ENCODE results near the gene EXPH5.

GRCh38 chr11:108629274-108629673 lies 35.7 kb upstream of the EXPH5 start:
- no peak for TF ChIP-seq CTCF (IDR thresholded peaks at IDR 0.05)
- no peak for TF ChIP-seq ZFX (IDR thresholded peaks at IDR 0.05; ENCODE audit: borderline replicate concordance)

All from 22Rv1 (cell line).